Measurements from ENCODE around the gene LAMB4. TPM values are rescaled to one million over a fixed set of nuclear protein-coding genes. Genes with fewer than 3 reads are reported as not detected.

Gene LAMB4
- total and polyA plus RNA-seq, 12 donors, result 0.15 to 0.69 (median 0.25) TPM; not detected in 3

- DNase-seq (no peak), ATAC-seq (peak in 5 of 8 donors; percentile 32 to 63 (median 47))
- no peaks in the 10 kb centered on the region for H3K36me3 ChIP-seq
- peaks cover 0 to 15% (median 0%) of the 10 kb centered on the region in 9 donors for H3K4me1 ChIP-seq
- WGBS, 2 donors, result 37 to 51% methylated on average over 7 of the region's 7 CpGs
- H3K27me3 ChIP-seq, result no peaks in the 10 kb centered on the region
- no peak for TF ChIP-seq CTCF (IDR thresholded peaks at IDR 0.05)
- H3K9me3 ChIP-seq, result no peaks in the 10 kb centered on the region
- H3K4me3 ChIP-seq, result no peak overlapping the region
- intact Hi-C loops (cut with DNase I), result no loop called here
- no peak overlapping the region for H3K27ac ChIP-seq
These were observed 74.5 kb downstream of the LAMB4 start for GRCh38 chr7:108055611-108056021.

- H3K4me1 ChIP-seq, result peaks cover 0 to 10% (median 0%) of the 10 kb centered on the region in 9 donors
- H3K27ac ChIP-seq, result no peak overlapping the region
- WGBS, 2 donors, result 86 to 90% methylated on average over 1 of the region's 1 CpG
- H3K4me3 ChIP-seq, result no peak overlapping the region
- intact Hi-C loops (cut with DNase I), result no loop called here
- no peak for TF ChIP-seq CTCF (IDR thresholded peaks at IDR 0.05)
- no peaks in the 10 kb centered on the region for H3K36me3 ChIP-seq
- no peaks in the 10 kb centered on the region for H3K9me3 ChIP-seq
- no peak for ATAC-seq
- no peak for DNase-seq
- H3K27me3 ChIP-seq, result no peaks in the 10 kb centered on the region
These were observed 75.6 kb downstream of the LAMB4 start for GRCh38 chr7:108054537-108054936.

GRCh38 chr7:108053250-108053649, 76.9 kb downstream of the LAMB4 start:
- DNase-seq (no peak), ATAC-seq (no peak)
- no peaks in the 10 kb centered on the region for H3K36me3 ChIP-seq
- intact Hi-C loops (cut with DNase I), result no loop called here
- H3K4me3 ChIP-seq, result no peak overlapping the region
- no peaks in the 10 kb centered on the region for H3K9me3 ChIP-seq
- no peak overlapping the region for H3K27ac ChIP-seq
- H3K27me3 ChIP-seq, result no peaks in the 10 kb centered on the region
- 87 to 97% methylated on average over 4 of the region's 4 CpGs for WGBS, 2 donors
- H3K4me1 ChIP-seq, result peaks cover 0 to 10% (median 0%) of the 10 kb centered on the region in 9 donors
- TF ChIP-seq CTCF (IDR thresholded peaks at IDR 0.05), result no peak

GRCh38 chr7:108051454-108051853, 78.7 kb downstream of the LAMB4 start:
- Histone ChIP-seq H3K4me1 (peaks cover 0 to 10% (median 0%) of the 10 kb centered on the region in 9 donors), H3K36me3 (no peaks in the 10 kb centered on the region), H3K27me3 (no peaks in the 10 kb centered on the region), H3K9me3 (no peaks in the 10 kb centered on the region), H3K27ac (no peak overlapping the region), H3K4me3 (no peak overlapping the region)
- no peak for ATAC-seq
- DNase-seq, result no peak
- intact Hi-C loops (cut with DNase I), result no loop called here
- WGBS, 2 donors, result 53 to 91% methylated on average over 1 of the region's 1 CpG
- TF ChIP-seq CTCF (IDR thresholded peaks at IDR 0.05), result no peak
